ENCODE results near the gene IL2.

The IL2 gene

GRCh38 chr4:122456231-122457116 is at the start of gene IL2:
IL2 (minus strand) TSS chr4:122456725; CDS start chr4:122456440, 285 bp downstream.
- no peak for DNase-seq (ENCODE audit: low spot score)

- no peak for DNase-seq (ENCODE audit: low spot score)
These were observed 46.7 kb upstream of the IL2 start for GRCh38 chr4:122503214-122503613.

GRCh38 chr4:122500852-122501501 is 44.5 kb upstream of the IL2 start:
- DNase-seq (ENCODE audit: low spot score): no peak

GRCh38 chr4:122489061-122489460 is 32.5 kb upstream of the IL2 start:
- no peak for DNase-seq (ENCODE audit: low spot score)

- DNase-seq (ENCODE audit: low spot score): no peak
These were observed 27.0 kb upstream of the IL2 start for GRCh38 chr4:122483481-122483880.

- DNase-seq (ENCODE audit: low spot score): no peak
These were observed 25.4 kb upstream of the IL2 start for GRCh38 chr4:122481766-122482405.

- no peak for DNase-seq (ENCODE audit: low spot score)
These were observed 24.3 kb upstream of the IL2 start for GRCh38 chr4:122480655-122481487.

- DNase-seq (ENCODE audit: low spot score): no peak
These were observed 23.5 kb upstream of the IL2 start for GRCh38 chr4:122479935-122480416.

- DNase-seq (ENCODE audit: low spot score): no peak
These were observed 20.2 kb upstream of the IL2 start for GRCh38 chr4:122476745-122477144.

- DNase-seq (ENCODE audit: low spot score): no peak
These were observed 19.6 kb upstream of the IL2 start for GRCh38 chr4:122476126-122476525.

GRCh38 chr4:122475233-122475632 is 18.7 kb upstream of the IL2 start:
- DNase-seq (ENCODE audit: low spot score): no peak

GRCh38 chr4:122469457-122469856 is 12.9 kb upstream of the IL2 start:
- no peak for DNase-seq (ENCODE audit: low spot score)

GRCh38 chr4:122458625-122459024 is 2.1 kb upstream of the IL2 start:
- no peak for DNase-seq (ENCODE audit: low spot score)

GRCh38 chr4:122453384-122453995 is 3.0 kb downstream of the IL2 start:
- no peak for DNase-seq (ENCODE audit: low spot score)

GRCh38 chr4:122450847-122451246 is 5.7 kb downstream of the IL2 start:
- DNase-seq (ENCODE audit: low spot score): peak; percentile 30

GRCh38 chr4:122434285-122434684 is 22.2 kb downstream of the IL2 start:
- no peak for DNase-seq (ENCODE audit: low spot score)

- no peak for DNase-seq (ENCODE audit: low spot score)
These were observed 25.2 kb downstream of the IL2 start for GRCh38 chr4:122431351-122431750.

GRCh38 chr4:122423246-122423645 is 33.3 kb downstream of the IL2 start:
- DNase-seq (ENCODE audit: low spot score): no peak

- no peak for DNase-seq (ENCODE audit: low spot score)
These were observed 44.0 kb downstream of the IL2 start for GRCh38 chr4:122412547-122412946.

GRCh38 chr4:122403861-122404260 is 52.7 kb downstream of the IL2 start:
- DNase-seq (ENCODE audit: low spot score): no peak
